Upper lobe of right lung (tissue), 1 donor: Measurements from ENCODE around the gene RGR. TPM values are rescaled to one million over a fixed set of nuclear protein-coding genes. Genes with fewer than 3 reads are reported as not detected.

Experiments
- ATAC-seq: fragments of 200-7000 bp; cut with Tn5 transposase; one replicate; pipeline ENCODE4 v1.9.1; 2020; ENCODE audit warnings: mild to moderate bottlenecking, moderate library complexity
- DNase-seq: peaks from one replicate; pipeline ENCODE4 v3.0.0-alpha.2; 2020
- H3K27ac ChIP-seq: fragments of 200-600 bp; one replicate; pipeline ENCODE4 v1.8.0; 2022
- H3K27me3 ChIP-seq: fragments of 200-600 bp; one replicate; pipeline ENCODE4 v1.8.0; 2022; ENCODE audit warnings: mild to moderate bottlenecking
- H3K36me3 ChIP-seq: fragments of 200-600 bp; one replicate; pipeline ENCODE4 v1.8.0; 2022
- H3K4me1 ChIP-seq: fragments of 200-600 bp; one replicate; pipeline ENCODE4 v1.8.0; 2022
- H3K4me3 ChIP-seq: fragments of 200-600 bp; one replicate; pipeline ENCODE4 v1.8.0; 2022; ENCODE audit warnings: mild to moderate bottlenecking
- H3K9me3 ChIP-seq: fragments of 200-600 bp; one replicate; pipeline ENCODE4 v1.8.0; 2022
- CTCF ChIP-seq: fragments of 200-600 bp; IDR thresholded peaks from one replicate; pipeline ENCODE4 v1.8.0; 2022; ENCODE audit warnings: antibody characterized with exemption
- intact Hi-C: fragments of 100-400 bp; cut with DNase I; formaldehyde crosslinking; loops from one replicate; pipeline ENCODE4 v1.11.0; 2022
- total RNA-seq: library from RNA; stranded (reverse); fragmentation: NEBNext Ultra II Directional; extraction: Animal tissue kit (Norgen Biotek cat#: 25700); gene quantifications from one replicate; pipeline ENCODE4 v1.2.1, GENCODE V29; 2021
- donor health status: DM: no; HTN: yes; CAD: no; lungs with severe emphysema.

RGR gene
- total RNA-seq, 1 donor from 2014 or later: 0.41 TPM

GRCh38 chr10:84237199-84238051 is 7.4 kb upstream of the RGR start:
- intact Hi-C loops: no loop called here
- Histone ChIP-seq H3K27me3 (no peaks in the 10 kb centered on the region), H3K27ac (no peak overlapping the region), H3K4me3 (no peak overlapping the region), H3K9me3 (no peaks in the 10 kb centered on the region), H3K36me3 (no peaks in the 10 kb centered on the region), H3K4me1 (no peaks in the 10 kb centered on the region)
- no peak for DNase-seq
- TF ChIP-seq CTCF: no peak
- peak; percentile 13 for ATAC-seq

- intact Hi-C loops: no loop called here
- Histone ChIP-seq H3K4me3 (no peak overlapping the region), H3K27ac (no peak overlapping the region), H3K36me3 (no peaks in the 10 kb centered on the region), H3K27me3 (no peaks in the 10 kb centered on the region), H3K9me3 (no peaks in the 10 kb centered on the region), H3K4me1 (no peaks in the 10 kb centered on the region)
- TF ChIP-seq CTCF: no peak
- DNase-seq: no peak
- no peak for ATAC-seq
These were observed 5.9 kb upstream of the RGR start for GRCh38 chr10:84238909-84239308.

- no peak for DNase-seq
- no peak for ATAC-seq
- H3K36me3 ChIP-seq: no peaks in the 10 kb centered on the region
- no peaks in the 10 kb centered on the region for H3K4me1 ChIP-seq
- no peak for TF ChIP-seq CTCF
- no peaks in the 10 kb centered on the region for H3K9me3 ChIP-seq
- no peak within 1 kb of the TSS for H3K4me3 ChIP-seq
- intact Hi-C loops: no loop called here
- H3K27me3 ChIP-seq: no peaks in the 10 kb centered on the region
- H3K27ac ChIP-seq: no peak within 1 kb of the TSS
These were observed 3.6 kb upstream of the RGR start, which contains the start of gene LRIT1 for GRCh38 chr10:84241185-84241790. LRIT1 (minus strand) TSS chr10:84241546; CDS start chr10:84241439, 107 bp downstream.

- no peak overlapping the region for H3K27ac ChIP-seq
- no peaks in the 10 kb centered on the region for H3K4me1 ChIP-seq
- H3K9me3 ChIP-seq: no peaks in the 10 kb centered on the region
- H3K4me3 ChIP-seq: no peak overlapping the region
- intact Hi-C loops: no loop called here
- H3K36me3 ChIP-seq: no peaks in the 10 kb centered on the region
- TF ChIP-seq CTCF: no peak
- no peak for ATAC-seq
- no peak for DNase-seq
- H3K27me3 ChIP-seq: no peaks in the 10 kb centered on the region
These were observed 1.1 kb upstream of the RGR start for GRCh38 chr10:84243759-84244158.

GRCh38 chr10:84247496-84247895 is 2.6 kb downstream of the RGR start:
- no peak for TF ChIP-seq CTCF
- H3K27me3 ChIP-seq: no peaks in the 10 kb centered on the region
- H3K36me3 ChIP-seq: no peaks in the 10 kb centered on the region
- H3K4me1 ChIP-seq: no peaks in the 10 kb centered on the region
- ATAC-seq (no peak), DNase-seq (no peak)
- no peaks in the 10 kb centered on the region for H3K9me3 ChIP-seq
- H3K27ac ChIP-seq: no peak overlapping the region
- intact Hi-C loops: no loop called here
- H3K4me3 ChIP-seq: no peak overlapping the region
